Panc1 (cell line): ENCODE results near the gene ACYP2. TPM values are rescaled to one million over a fixed set of nuclear protein-coding genes. Genes with fewer than 3 reads are reported as not detected.

ENCODE experiments used
- ATAC-seq: fragments of 200-7000 bp; cut with Tn5 transposase; 2 replicates; pipeline ENCODE4 v1.9.1; 2020; ENCODE audit warnings: mild to moderate bottlenecking, moderate library complexity
- BruUV-seq: library from RNA; stranded (reverse); fragments of 400-500 nt; replicated peaks from 2 replicates; lab custom pipeline; 2021; lab: Mats Ljungman, UMichigan
- CTCF ChIA-PET: fragments of 300-600 bp; sonication (Branson Sonifier 250); formaldehyde crosslinking; loops from one replicate; lab custom pipeline; 2022; ENCODE audit warnings: antibody characterized with exemption; lab: Charles Lee
- POLR2A ChIA-PET: fragments of 300-600 bp; sonication (Branson Sonifier 250); formaldehyde crosslinking; loops from one replicate; lab custom pipeline; 2022; ENCODE audit warnings: antibody characterized with exemption; lab: Charles Lee
- DNase-seq: peaks from one replicate; pipeline ENCODE4 v3.0.0-alpha.2; 2010; ENCODE audit warnings: low read depth, low spot score
- H3K27ac ChIP-seq: 2 replicates; pipeline ENCODE4 v1.5.1; 2011; ENCODE audit warnings: mild to moderate bottlenecking, low read length, inconsistent platforms
- H3K27me3 ChIP-seq: fragments of 200-500 bp; sonication (Bioruptor generic); 2 replicates; pipeline ENCODE4 v1.6.0; 2014; ENCODE audit warnings: low read length, inconsistent platforms; ENCODE audit not compliant: control insufficient read depth, insufficient read depth
- H3K36me3 ChIP-seq: fragments of 200-500 bp; sonication (Bioruptor generic); 2 replicates; pipeline ENCODE4 v1.5.1; 2014; ENCODE audit warnings: inconsistent platforms, mild to moderate bottlenecking, low read length, moderate library complexity; ENCODE audit not compliant: control insufficient read depth, insufficient read depth
- H3K4me1 ChIP-seq: 2 replicates; pipeline ENCODE4 v1.5.1; 2011; ENCODE audit warnings: inconsistent platforms, mild to moderate bottlenecking, low read length, moderate library complexity; ENCODE audit not compliant: control insufficient read depth, insufficient read depth
- H3K4me3 ChIP-seq, 2 experiments: 2 replicates each; pipeline ENCODE4 v1.5.1; 2011 to 2012; ENCODE audit warnings: low read depth in 2 of 2, low read length in 2 of 2, mild to moderate bottlenecking in 2 of 2, inconsistent platforms in 1 of 2, moderate library complexity in 1 of 2
- H3K9me3 ChIP-seq: fragments of 200-500 bp; sonication (Bioruptor generic); 2 replicates; pipeline ENCODE4 v1.5.1; 2014; ENCODE audit warnings: low read depth, mild to moderate bottlenecking, inconsistent platforms, low read length, moderate library complexity; ENCODE audit not compliant: control insufficient read depth, insufficient read depth
- CTCF ChIP-seq: fragments of 450-650 bp; IDR thresholded peaks from 2 replicates; pipeline ENCODE4 v1.5.1; 2017; ENCODE audit warnings: mild to moderate bottlenecking
- POLR2AphosphoS5 ChIP-seq: IDR thresholded peaks from 2 replicates; pipeline ENCODE4 v1.6.1; 2012; ENCODE audit warnings: mild to moderate bottlenecking, low read depth, low read length, moderate library complexity
- REST ChIP-seq, 2 experiments: IDR thresholded peaks; 2 replicates each; pipeline ENCODE4 v1.6.1; 2011 to 2012; ENCODE audit warnings: low read depth in 2 of 2, control low read depth in 1 of 2, low read length in 1 of 2, mild to moderate bottlenecking in 1 of 2, moderate library complexity in 1 of 2; ENCODE audit not compliant: insufficient read depth in 1 of 2
- SIN3A ChIP-seq: IDR thresholded peaks from 2 replicates; pipeline ENCODE4 v1.6.1; 2012; ENCODE audit warnings: low read depth, mild to moderate bottlenecking, low read length, moderate library complexity, borderline replicate concordance; ENCODE audit not compliant: insufficient read depth
- TCF7L2 ChIP-seq: IDR thresholded peaks from 2 replicates; pipeline ENCODE4 v1.6.1; 2011; ENCODE audit warnings: mild to moderate bottlenecking, low read depth, low read length, inconsistent platforms
- in situ Hi-C: cut with HindIII; loops from 2 replicates; pipeline ENCODE4 v1.10.0; 2016; ENCODE audit warnings: low sequenced_read_pairs, low pct_unique_long_range_greater_than_20kb
- intact Hi-C: fragments of 100-400 bp; cut with micrococcal nuclease; formaldehyde crosslinking; loops from one replicate; pipeline ENCODE4 v1.10.0; 2022; ENCODE audit not compliant: unreplicated experiment
- total RNA-seq: library from RNA; stranded (reverse); gene quantifications from one replicate; pipeline ENCODE4 v1.2.1, GENCODE V29; 2021; ENCODE audit not compliant: unreplicated experiment

Gene ACYP2
- total RNA-seq, 1 experiment from 2014 or later: 11.5 TPM

- BruUV-seq: no TSS peak
- no peak for TF ChIP-seq REST (IDR thresholded peaks at IDR 0.05; ENCODE audit: insufficient read depth in 1 of 2, low read depth in 2 of 2, low read length in 1 of 2)
- no peak for TF ChIP-seq POLR2AphosphoS5
- no peaks in the 10 kb centered on the region for H3K4me1 ChIP-seq
- ATAC-seq: no peak
- no peak for DNase-seq
- H3K9me3 ChIP-seq: no peaks in the 10 kb centered on the region
- intact Hi-C loops: no loop called here
- CTCF ChIA-PET: no interaction called here
- POLR2A ChIA-PET: no interaction called here
- H3K27me3 ChIP-seq: no peaks in the 10 kb centered on the region
- H3K36me3 ChIP-seq: no peaks in the 10 kb centered on the region
- in situ Hi-C loops: no loop called here
- no peak overlapping the region for H3K4me3 ChIP-seq
- no peak overlapping the region for H3K27ac ChIP-seq
These were observed 16.0 kb upstream of the ACYP2 start for GRCh38 chr2:54099370-54099769.

GRCh38 chr2:54099829-54100585 is 15.4 kb upstream of the ACYP2 start:
- intact Hi-C loops (no loop called here), in situ Hi-C loops (no loop called here)
- ATAC-seq (no peak), DNase-seq (no peak)
- TF ChIP-seq CTCF: no peak
- no peak for TF ChIP-seq SIN3A
- no peak for TF ChIP-seq POLR2AphosphoS5
- no peak for TF ChIP-seq REST (IDR thresholded peaks at IDR 0.05; ENCODE audit: insufficient read depth in 1 of 2, low read depth in 2 of 2, low read length in 1 of 2)
- no peak for TF ChIP-seq TCF7L2
- Histone ChIP-seq H3K9me3 (no peaks in the 10 kb centered on the region), H3K4me1 (no peaks in the 10 kb centered on the region), H3K36me3 (no peaks in the 10 kb centered on the region), H3K27ac (no peak overlapping the region), H3K4me3 (no peak overlapping the region), H3K27me3 (no peaks in the 10 kb centered on the region)
- BruUV-seq: no TSS peak
- ChIA-PET POLR2A (no interaction called here), CTCF (no interaction called here)
